Measurements from ENCODE around the gene ATRNL1.

ATRNL1 gene

DNA sequence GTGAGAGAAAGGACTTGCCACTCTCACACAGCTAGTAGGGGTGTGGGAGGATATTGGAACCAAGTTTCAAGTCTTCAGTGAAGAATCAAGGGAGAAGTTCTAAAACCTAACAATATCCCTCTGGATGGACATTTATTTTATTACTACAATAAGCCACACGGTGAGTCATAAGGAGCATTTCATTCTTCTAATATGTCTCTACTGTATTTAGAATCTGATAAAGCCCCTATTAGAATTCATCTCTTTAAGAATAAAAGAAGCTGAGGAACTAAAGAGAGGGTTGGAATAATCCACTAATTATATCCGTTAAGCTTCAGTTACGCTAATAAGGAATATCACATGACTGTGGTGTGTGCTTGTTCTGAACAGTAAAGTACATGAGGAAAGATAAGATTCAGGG lies 40.9 kb upstream of the ATRNL1 start:
- H3K36me3 ChIP-seq (ENCODE audit: control insufficient read depth in 1 of 2, insufficient read depth in 2 of 2, low read length in 2 of 2) = no peaks in the 10 kb centered on the region
- no peak overlapping the region for H3K27ac ChIP-seq (ENCODE audit: low read length)
- no peaks in the 10 kb centered on the region for H3K9me3 ChIP-seq (ENCODE audit: control insufficient read depth in 1 of 2, low read length in 2 of 2)
- H3K4me3 ChIP-seq (ENCODE audit: low read depth in 1 of 2, low read length in 2 of 2) = no peak overlapping the region
- no peaks in the 10 kb centered on the region for H3K4me1 ChIP-seq (ENCODE audit: control insufficient read depth in 1 of 2, insufficient read depth in 2 of 2, low read length in 2 of 2)
- no peaks in the 10 kb centered on the region for H3K27me3 ChIP-seq (ENCODE audit: low read depth, low read length)

- Histone ChIP-seq H3K27me3 (ENCODE audit: low read depth, low read length) (no peaks in the 10 kb centered on the region), H3K27ac (ENCODE audit: low read length) (no peak overlapping the region), H3K9me3 (ENCODE audit: control insufficient read depth in 1 of 2, low read length in 2 of 2) (no peaks in the 10 kb centered on the region), H3K4me3 (ENCODE audit: low read depth in 1 of 2, low read length in 2 of 2) (no peak overlapping the region), H3K4me1 (ENCODE audit: control insufficient read depth in 1 of 2, insufficient read depth in 2 of 2, low read length in 2 of 2) (no peaks in the 10 kb centered on the region), H3K36me3 (ENCODE audit: control insufficient read depth in 1 of 2, insufficient read depth in 2 of 2, low read length in 2 of 2) (no peaks in the 10 kb centered on the region)
Measured at GRCh38 chr10:115052728-115053127, 40.4 kb upstream of the ATRNL1 start.

GRCh38 chr10:115056186-115056585 lies 37.0 kb upstream of the ATRNL1 start:
- H3K36me3 ChIP-seq (ENCODE audit: control insufficient read depth in 1 of 2, insufficient read depth in 2 of 2, low read length in 2 of 2) = no peaks in the 10 kb centered on the region
- H3K27me3 ChIP-seq (ENCODE audit: low read depth, low read length) = no peaks in the 10 kb centered on the region
- H3K9me3 ChIP-seq (ENCODE audit: control insufficient read depth in 1 of 2, low read length in 2 of 2) = no peaks in the 10 kb centered on the region
- H3K4me1 ChIP-seq (ENCODE audit: control insufficient read depth in 1 of 2, insufficient read depth in 2 of 2, low read length in 2 of 2) = no peaks in the 10 kb centered on the region
- H3K27ac ChIP-seq (ENCODE audit: low read length) = no peak overlapping the region
- no peak overlapping the region for H3K4me3 ChIP-seq (ENCODE audit: low read depth in 1 of 2, low read length in 2 of 2)

- H3K27ac ChIP-seq (ENCODE audit: low read length) = no peak overlapping the region
- H3K9me3 ChIP-seq (ENCODE audit: control insufficient read depth in 1 of 2, low read length in 2 of 2) = no peaks in the 10 kb centered on the region
Measured at GRCh38 chr10:115059301-115059898, 33.8 kb upstream of the ATRNL1 start.

DNA sequence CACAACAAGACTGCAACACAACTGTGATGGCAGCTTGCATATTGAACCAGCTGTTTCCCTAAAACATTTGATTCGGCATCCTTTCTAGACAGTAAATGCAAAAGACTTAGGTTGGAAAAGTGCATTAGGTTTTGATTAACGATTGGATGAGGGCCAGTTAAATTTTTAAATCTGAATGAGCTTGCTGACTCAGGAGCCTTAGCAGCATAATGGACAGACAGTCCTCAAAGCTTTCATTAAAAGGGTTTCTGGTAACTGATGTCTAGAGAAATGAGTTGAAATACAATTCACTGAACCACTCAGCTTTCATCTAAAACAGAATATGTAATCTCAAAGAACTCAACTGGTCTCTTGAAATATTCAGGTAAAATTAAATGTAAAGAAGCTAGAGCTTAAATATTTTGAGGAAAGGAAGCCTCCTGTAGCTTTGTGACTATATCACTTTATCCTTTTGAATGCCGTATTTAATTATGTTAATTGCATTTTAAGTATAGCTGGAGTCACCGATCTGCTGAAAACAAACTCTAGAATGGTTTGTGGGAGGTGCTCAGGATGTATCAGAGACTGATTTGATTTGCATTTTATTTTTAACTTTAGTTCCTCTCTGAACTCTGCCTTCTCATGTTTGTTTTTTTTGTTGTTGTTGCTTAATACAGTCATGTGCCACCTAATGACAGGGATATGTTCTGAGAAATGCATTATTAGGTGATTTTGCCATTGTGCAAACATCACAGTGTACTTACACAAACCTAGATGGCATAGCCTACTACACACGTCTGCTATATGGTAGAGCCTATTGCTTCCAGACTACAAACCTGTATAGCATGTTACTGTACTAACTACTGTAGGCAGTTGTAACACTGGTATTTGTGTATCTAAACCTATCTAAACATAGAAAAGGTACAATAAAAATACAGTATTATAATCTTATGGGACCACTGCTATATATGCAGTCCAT lies 29.2 kb upstream of the ATRNL1 start:
- Histone ChIP-seq H3K4me1 (ENCODE audit: control insufficient read depth in 1 of 2, insufficient read depth in 2 of 2, low read length in 2 of 2) (no peaks in the 10 kb centered on the region), H3K9me3 (ENCODE audit: control insufficient read depth in 1 of 2, low read length in 2 of 2) (no peaks in the 10 kb centered on the region), H3K4me3 (ENCODE audit: low read depth in 1 of 2, low read length in 2 of 2) (no peak overlapping the region), H3K27me3 (ENCODE audit: low read depth, low read length) (no peaks in the 10 kb centered on the region), H3K36me3 (ENCODE audit: control insufficient read depth in 1 of 2, insufficient read depth in 2 of 2, low read length in 2 of 2) (no peaks in the 10 kb centered on the region), H3K27ac (ENCODE audit: low read length) (no peak overlapping the region)

More at GRCh38 chr10:115059301-115059898, 33.8 kb upstream of the ATRNL1 start:
- Histone ChIP-seq H3K4me1 (ENCODE audit: control insufficient read depth in 1 of 2, insufficient read depth in 2 of 2, low read length in 2 of 2) (no peaks in the 10 kb centered on the region), H3K4me3 (ENCODE audit: low read depth in 1 of 2, low read length in 2 of 2) (no peak overlapping the region), H3K36me3 (ENCODE audit: control insufficient read depth in 1 of 2, insufficient read depth in 2 of 2, low read length in 2 of 2) (no peaks in the 10 kb centered on the region), H3K27me3 (ENCODE audit: low read depth, low read length) (no peaks in the 10 kb centered on the region)

DNA sequence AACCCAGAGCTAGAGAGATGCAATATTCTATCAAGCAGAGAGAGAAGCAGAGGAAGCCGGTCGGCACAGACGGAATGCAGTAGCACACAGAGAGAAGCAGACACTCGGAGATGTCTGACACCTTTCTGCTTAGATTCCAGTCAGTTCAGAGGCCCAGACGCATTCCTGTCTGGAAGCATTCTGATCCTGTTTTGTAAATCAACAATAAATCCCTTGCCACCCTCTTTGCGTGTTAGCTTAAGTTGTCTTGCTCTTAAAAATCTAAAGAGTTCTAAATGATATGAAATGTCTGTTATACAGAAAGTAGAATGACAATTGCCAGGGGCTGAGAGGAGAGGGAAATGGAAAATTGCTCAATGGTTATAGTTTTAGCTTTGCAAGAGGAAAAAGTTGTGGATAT lies 27.4 kb upstream of the ATRNL1 start:
- no peaks in the 10 kb centered on the region for H3K9me3 ChIP-seq (ENCODE audit: control insufficient read depth in 1 of 2, low read length in 2 of 2)

DNA sequence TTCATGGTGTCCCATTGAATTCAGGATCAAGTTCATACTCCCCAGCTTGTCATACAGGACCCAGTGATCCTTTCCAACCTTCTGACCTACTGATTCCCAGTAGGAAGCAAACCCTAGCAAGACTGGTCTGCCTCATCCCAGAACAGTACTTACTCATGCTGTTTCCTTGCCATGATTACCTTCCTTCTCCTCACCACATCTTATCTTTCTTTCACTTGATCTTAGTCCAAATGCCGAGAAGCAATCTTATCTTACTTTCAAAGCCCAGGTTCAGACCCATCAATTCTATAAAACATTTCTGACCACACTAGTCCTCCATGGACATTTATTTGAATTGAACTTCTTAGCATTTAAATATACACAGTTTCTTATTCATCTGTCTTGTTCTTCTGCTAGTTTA lies 26.6 kb upstream of the ATRNL1 start:
- H3K9me3 ChIP-seq (ENCODE audit: control insufficient read depth in 1 of 2, low read length in 2 of 2) = no peaks in the 10 kb centered on the region
- no peaks in the 10 kb centered on the region for H3K36me3 ChIP-seq (ENCODE audit: control insufficient read depth in 1 of 2, insufficient read depth in 2 of 2, low read length in 2 of 2)
- no peak overlapping the region for H3K4me3 ChIP-seq (ENCODE audit: low read depth in 1 of 2, low read length in 2 of 2)
- no peaks in the 10 kb centered on the region for H3K27me3 ChIP-seq (ENCODE audit: low read depth, low read length)
- no peak overlapping the region for H3K27ac ChIP-seq (ENCODE audit: low read length)
- no peaks in the 10 kb centered on the region for H3K4me1 ChIP-seq (ENCODE audit: control insufficient read depth in 1 of 2, insufficient read depth in 2 of 2, low read length in 2 of 2)

More for the DNA sequence above, 27.4 kb upstream of the ATRNL1 start:
- Histone ChIP-seq H3K4me3 (ENCODE audit: low read depth in 1 of 2, low read length in 2 of 2) (no peak overlapping the region), H3K27ac (ENCODE audit: low read length) (no peak overlapping the region), H3K27me3 (ENCODE audit: low read depth, low read length) (no peaks in the 10 kb centered on the region), H3K4me1 (ENCODE audit: control insufficient read depth in 1 of 2, insufficient read depth in 2 of 2, low read length in 2 of 2) (no peaks in the 10 kb centered on the region), H3K36me3 (ENCODE audit: control insufficient read depth in 1 of 2, insufficient read depth in 2 of 2, low read length in 2 of 2) (no peaks in the 10 kb centered on the region)

- no peaks in the 10 kb centered on the region for H3K36me3 ChIP-seq (ENCODE audit: control insufficient read depth in 1 of 2, insufficient read depth in 2 of 2, low read length in 2 of 2)
- H3K4me3 ChIP-seq (ENCODE audit: low read depth in 1 of 2, low read length in 2 of 2) = no peak overlapping the region
- peaks cover 0 to 3% of the 10 kb centered on the region in 2 donors for H3K9me3 ChIP-seq (ENCODE audit: control insufficient read depth in 1 of 2, low read length in 2 of 2)
- H3K27me3 ChIP-seq (ENCODE audit: low read depth, low read length) = no peaks in the 10 kb centered on the region
- H3K27ac ChIP-seq (ENCODE audit: low read length) = no peak overlapping the region
- no peaks in the 10 kb centered on the region for H3K4me1 ChIP-seq (ENCODE audit: control insufficient read depth in 1 of 2, insufficient read depth in 2 of 2, low read length in 2 of 2)
Measured at GRCh38 chr10:115073796-115074195, 19.4 kb upstream of the ATRNL1 start.

- no peaks in the 10 kb centered on the region for H3K4me1 ChIP-seq (ENCODE audit: control insufficient read depth in 1 of 2, insufficient read depth in 2 of 2, low read length in 2 of 2)
- no peak overlapping the region for H3K27ac ChIP-seq (ENCODE audit: low read length)
- no peaks in the 10 kb centered on the region for H3K36me3 ChIP-seq (ENCODE audit: control insufficient read depth in 1 of 2, insufficient read depth in 2 of 2, low read length in 2 of 2)
Measured at GRCh38 chr10:115082506-115082905, 10.7 kb upstream of the ATRNL1 start.

DNA sequence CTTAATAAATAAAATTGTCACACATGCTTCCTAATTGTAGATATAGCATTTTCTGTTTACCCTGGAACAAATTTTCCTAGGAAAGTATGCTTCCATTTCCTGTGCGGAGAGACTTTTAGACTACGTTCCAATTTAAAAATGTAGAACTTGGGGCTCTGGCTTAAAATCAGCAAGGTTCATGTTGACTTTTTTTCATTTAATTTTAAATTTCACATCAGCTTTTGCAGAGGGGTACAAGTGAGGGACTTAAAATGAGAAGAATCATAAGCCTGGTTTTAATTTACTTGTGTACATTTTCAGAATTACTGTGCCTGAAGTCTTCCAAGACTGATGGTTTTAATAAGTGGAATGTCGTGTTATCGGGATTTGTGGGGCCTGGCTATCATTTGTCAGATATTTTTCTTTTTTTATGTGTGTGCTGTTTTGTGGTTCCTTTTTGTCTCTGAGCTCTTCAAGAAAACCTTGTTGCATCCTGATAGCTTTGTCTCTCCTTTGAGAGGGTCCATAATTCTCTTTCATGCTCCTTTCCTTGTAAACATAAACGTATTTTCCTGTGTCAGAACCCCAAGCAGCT lies 8.8 kb upstream of the ATRNL1 start:
- Histone ChIP-seq H3K27ac (ENCODE audit: low read length) (no peak overlapping the region), H3K27me3 (ENCODE audit: low read depth, low read length) (no peaks in the 10 kb centered on the region)

More at GRCh38 chr10:115082506-115082905, 10.7 kb upstream of the ATRNL1 start:
- Histone ChIP-seq H3K9me3 (ENCODE audit: control insufficient read depth in 1 of 2, low read length in 2 of 2) (peaks cover 0 to 16% of the 10 kb centered on the region in 2 donors), H3K27me3 (ENCODE audit: low read depth, low read length) (no peaks in the 10 kb centered on the region), H3K4me3 (ENCODE audit: low read depth in 1 of 2, low read length in 2 of 2) (no peak overlapping the region)

GRCh38 chr10:115091161-115091560 lies 2.0 kb upstream of the ATRNL1 start:
- H3K27me3 ChIP-seq (ENCODE audit: low read depth, low read length) = peaks cover 8% of the 10 kb centered on the region
- H3K27ac ChIP-seq (ENCODE audit: low read length) = no peak overlapping the region
- H3K9me3 ChIP-seq (ENCODE audit: control insufficient read depth in 1 of 2, low read length in 2 of 2) = peaks cover 0 to 11% of the 10 kb centered on the region in 2 donors
- no peaks in the 10 kb centered on the region for H3K36me3 ChIP-seq (ENCODE audit: control insufficient read depth in 1 of 2, insufficient read depth in 2 of 2, low read length in 2 of 2)
- H3K4me3 ChIP-seq (ENCODE audit: low read depth in 1 of 2, low read length in 2 of 2) = no peak overlapping the region
- H3K4me1 ChIP-seq (ENCODE audit: control insufficient read depth in 1 of 2, insufficient read depth in 2 of 2, low read length in 2 of 2) = peaks cover 0 to 15% of the 10 kb centered on the region in 2 donors

More for the DNA sequence above, 8.8 kb upstream of the ATRNL1 start:
- H3K9me3 ChIP-seq (ENCODE audit: control insufficient read depth in 1 of 2, low read length in 2 of 2) = peaks cover 0 to 15% of the 10 kb centered on the region in 2 donors
- no peaks in the 10 kb centered on the region for H3K4me1 ChIP-seq (ENCODE audit: control insufficient read depth in 1 of 2, insufficient read depth in 2 of 2, low read length in 2 of 2)
- no peak overlapping the region for H3K4me3 ChIP-seq (ENCODE audit: low read depth in 1 of 2, low read length in 2 of 2)
- no peaks in the 10 kb centered on the region for H3K36me3 ChIP-seq (ENCODE audit: control insufficient read depth in 1 of 2, insufficient read depth in 2 of 2, low read length in 2 of 2)

Measured in muscle layer of duodenum (tissue), 2 donors.